Esophagus squamous epithelium (tissue), 4 donors: ENCODE results near the gene NEUROD2.

Experiments used
- POLR2A ChIP-seq, 4 donors: fragments of 450-650 bp; IDR thresholded peaks; one replicate each; pipeline ENCODE4 v1.6.1; 2017; ENCODE audit warnings: antibody characterized with exemption in 4 of 4, mild to moderate bottlenecking in 4 of 4, moderate library complexity in 3 of 4
- TF ChIP-seq, protein P1 (sequence below), 6 experiments: fragments of 450-650 bp in 4 of 6; fragments of 200-600 bp in 2 of 6; sonication (generic) in 2 of 6; IDR thresholded peaks; one replicate each; pipeline ENCODE4 v1.5.1; 2016 to 2019; ENCODE audit warnings: antibody characterized with exemption in 6 of 6, mild to moderate bottlenecking in 4 of 6, moderate library complexity in 4 of 6

- TF ChIP-seq, protein P1, sequence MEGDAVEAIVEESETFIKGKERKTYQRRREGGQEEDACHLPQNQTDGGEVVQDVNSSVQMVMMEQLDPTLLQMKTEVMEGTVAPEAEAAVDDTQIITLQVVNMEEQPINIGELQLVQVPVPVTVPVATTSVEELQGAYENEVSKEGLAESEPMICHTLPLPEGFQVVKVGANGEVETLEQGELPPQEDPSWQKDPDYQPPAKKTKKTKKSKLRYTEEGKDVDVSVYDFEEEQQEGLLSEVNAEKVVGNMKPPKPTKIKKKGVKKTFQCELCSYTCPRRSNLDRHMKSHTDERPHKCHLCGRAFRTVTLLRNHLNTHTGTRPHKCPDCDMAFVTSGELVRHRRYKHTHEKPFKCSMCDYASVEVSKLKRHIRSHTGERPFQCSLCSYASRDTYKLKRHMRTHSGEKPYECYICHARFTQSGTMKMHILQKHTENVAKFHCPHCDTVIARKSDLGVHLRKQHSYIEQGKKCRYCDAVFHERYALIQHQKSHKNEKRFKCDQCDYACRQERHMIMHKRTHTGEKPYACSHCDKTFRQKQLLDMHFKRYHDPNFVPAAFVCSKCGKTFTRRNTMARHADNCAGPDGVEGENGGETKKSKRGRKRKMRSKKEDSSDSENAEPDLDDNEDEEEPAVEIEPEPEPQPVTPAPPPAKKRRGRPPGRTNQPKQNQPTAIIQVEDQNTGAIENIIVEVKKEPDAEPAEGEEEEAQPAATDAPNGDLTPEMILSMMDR (IDR thresholded peaks at IDR 0.05) = no peak
- no peak for TF ChIP-seq POLR2A (IDR thresholded peaks at IDR 0.05)
Measured at GRCh38 chr17:39651923-39652586, 44.3 kb upstream of the NEUROD2 start.
